K562 (cell line): Measurements from ENCODE around the gene SLC22A1. TPM values are rescaled to one million over a fixed set of nuclear protein-coding genes. Genes with fewer than 3 reads are reported as not detected.

ENCODE experiments used
- ATAC-seq: fragments of 200-7000 bp; cut with Tn5 transposase; 3 replicates; pipeline ENCODE4 v1.9.1; 2020; ENCODE audit warnings: moderate library complexity
- BruUV-seq: library from RNA; stranded (reverse); fragments of 400-500 nt; replicated peaks from 2 replicates; lab custom pipeline; 2021; lab: Mats Ljungman, UMichigan
- CTCF ChIA-PET: fragments of 300-600 bp; formaldehyde crosslinking; extraction: SDS; loops from one replicate; lab custom pipeline; 2021; ENCODE audit warnings: low intra/inter-chr PET ratio; lab: Yijun Ruan, JAX
- POLR2A ChIA-PET: fragments of 300-600, 350-650 bp; sonication (Branson Sonifier 250); formaldehyde crosslinking; extraction: SDS; loops from one replicate; lab custom pipeline; 2021; ENCODE audit warnings: antibody characterized with exemption, inconsistent platforms; lab: Yijun Ruan, JAX
- DNase-seq, 4 experiments: peaks; one replicate each; pipeline versions ENCODE4 v3.0.0 to v3.0.0-alpha.2; 2011 to 2018; ENCODE audit warnings: low spot score in 3 of 4, mixed read lengths in 3 of 4; ENCODE audit errors: extremely low read depth in 1 of 4
- FAIRE-seq: peaks from 2 replicates; lab custom pipeline; 2011; peaks lifted over from hg19 to GRCh38; lab: Jason Lieb, UNC
- H2AFZ ChIP-seq: 2 replicates; pipeline ENCODE4 v1.6.0; 2011; ENCODE audit warnings: low read depth, low read length, control low read depth, inconsistent platforms
- H3K27ac ChIP-seq: fragments of 200-600 bp; 3 replicates; pipeline ENCODE4 v1.8.0; 2011; ENCODE audit warnings: low read depth, mild to moderate bottlenecking, control low read depth, inconsistent platforms, low read length, moderate library complexity, mixed read lengths; ENCODE audit errors: extremely low read depth
- H3K27me3 ChIP-seq, 2 experiments: fragments of 300-600 bp in 1 of 2; 2 replicates in 1 of 2; 3 replicates in 1 of 2; pipeline versions ENCODE4 v1.6.0 to v1.8.0; 2011; ENCODE audit warnings: inconsistent platforms in 2 of 2, low read length in 2 of 2, mild to moderate bottlenecking in 1 of 2, mixed read lengths in 1 of 2, moderate library complexity in 1 of 2; ENCODE audit not compliant: control insufficient read depth in 2 of 2, insufficient read depth in 2 of 2
- H3K36me3 ChIP-seq: fragments of 300-600 bp; 3 replicates; pipeline ENCODE4 v1.8.0; 2011; ENCODE audit warnings: mild to moderate bottlenecking, low read length, inconsistent platforms; ENCODE audit not compliant: control insufficient read depth, insufficient read depth
- H3K4me1 ChIP-seq, 2 experiments: fragments of 200-600 bp in 1 of 2; replicated peaks in 1 of 2; 2 replicates in 1 of 2; 3 replicates in 1 of 2; pipeline versions ENCODE4 v1.5.1 to v1.8.0; 2011; ENCODE audit warnings: inconsistent platforms in 2 of 2, low read length in 2 of 2, mild to moderate bottlenecking in 1 of 2, mixed read lengths in 1 of 2, moderate library complexity in 1 of 2; ENCODE audit not compliant: control insufficient read depth in 2 of 2, insufficient read depth in 2 of 2
- H3K4me2 ChIP-seq: 2 replicates; pipeline ENCODE4 v1.6.1; 2011; ENCODE audit warnings: low read length, control low read depth, inconsistent platforms, mixed read lengths; ENCODE audit not compliant: insufficient read depth
- H3K4me3 ChIP-seq: fragments of 200-600 bp; sonication (generic), shearing (Covaris generic); 2 replicates; pipeline ENCODE4 v1.5.1; 2016; ENCODE audit warnings: control low read depth, inconsistent platforms
- H3K79me2 ChIP-seq: fragments of 200-600 bp; 3 replicates; pipeline ENCODE4 v1.8.0; 2011; ENCODE audit warnings: low read length, inconsistent platforms; ENCODE audit not compliant: control insufficient read depth, insufficient read depth
- H3K9ac ChIP-seq, 2 experiments: 2 replicates each; pipeline versions ENCODE4 v1.6.0 to v1.6.1; 2011; ENCODE audit warnings: low read depth in 2 of 2, low read length in 2 of 2, control low read depth in 1 of 2, inconsistent platforms in 1 of 2, mild to moderate bottlenecking in 1 of 2, mixed read lengths in 1 of 2; ENCODE audit not compliant: insufficient read depth in 1 of 2
- H3K9me1 ChIP-seq: one replicate; pipeline ENCODE4 v1.6.0; 2011; ENCODE audit warnings: inconsistent platforms, mild to moderate bottlenecking, low read length, moderate library complexity; ENCODE audit not compliant: control insufficient read depth, insufficient read depth
- H3K9me3 ChIP-seq: replicated peaks from 2 replicates; pipeline ENCODE4 v1.5.1; 2011; ENCODE audit warnings: low read depth, low read length, inconsistent platforms; ENCODE audit not compliant: control insufficient read depth, insufficient read depth
- H4K20me1 ChIP-seq: replicated peaks from 2 replicates; pipeline ENCODE4 v1.6.1; 2011; ENCODE audit warnings: low read length, inconsistent platforms, mixed read lengths; ENCODE audit not compliant: control insufficient read depth, insufficient read depth
- BRCA1 ChIP-seq, 2 experiments: fragments of 450-650 bp in 1 of 2; sonication (generic) in 1 of 2; formaldehyde crosslinking in 1 of 2; IDR thresholded peaks; 2 replicates each; pipeline versions ENCODE4 v1.5.0 to v1.6.1; 2017 to 2020; ENCODE audit warnings: mild to moderate bottlenecking in 1 of 2, missing genetic modification reagents in 1 of 2
- CEBPG ChIP-seq, 3 experiments: fragments of 200-800 bp in 1 of 3; sonication (Bioruptor generic) in 1 of 3; sonication (generic) in 1 of 3; formaldehyde crosslinking in 1 of 3; IDR thresholded peaks in 2 of 3; conservative IDR thresholded peaks in 1 of 3; 2 replicates each; pipeline versions ENCODE4 v1.6.1 to v1.8.0; 2016 to 2022; ENCODE audit warnings: missing compliant biosample characterization in 2 of 3, missing genetic modification characterization in 2 of 3, mild to moderate bottlenecking in 1 of 3, missing genetic modification reagents in 1 of 3
- CXXC5 ChIP-seq: fragments of 250-450 bp; sonication (Bioruptor Pico); IDR thresholded peaks from 2 replicates; pipeline ENCODE4 v1.8.0; 2022; ENCODE audit warnings: inconsistent platforms, mild to moderate bottlenecking, moderate library complexity
- MEIS2 ChIP-seq: fragments of 450-650 bp; IDR thresholded peaks from 2 replicates; pipeline ENCODE4 v1.6.1; 2014; ENCODE audit warnings: mild to moderate bottlenecking; ENCODE audit not compliant: partially characterized antibody
- PCBP1 ChIP-seq: fragments of 200-400 bp; formaldehyde crosslinking; IDR thresholded peaks from 2 replicates; pipeline ENCODE4 v1.6.1; 2018; ENCODE audit warnings: mild to moderate bottlenecking, low read depth, low read length; ENCODE audit not compliant: poor library complexity, severe bottlenecking
- SAFB2 ChIP-seq: fragments of 200-400 bp; formaldehyde crosslinking; IDR thresholded peaks from 2 replicates; pipeline ENCODE4 v1.6.1; 2018; ENCODE audit warnings: borderline replicate concordance, low read length, low read depth, moderate library complexity; ENCODE audit not compliant: severe bottlenecking
- SAP30 ChIP-seq: fragments of 200-600 bp; sonication (generic); IDR thresholded peaks from 2 replicates; pipeline ENCODE4 v1.6.1; 2012; ENCODE audit warnings: borderline replicate concordance, low read depth, mild to moderate bottlenecking, moderate library complexity, low read length, control low read depth, inconsistent platforms; ENCODE audit not compliant: insufficient read depth, poor library complexity, severe bottlenecking
- WGBS: fragments of 100-300 bp; shearing (Covaris generic); methylation state at CpG from one replicate; pipeline ENCODE4 v1.1.6; 2016; ENCODE audit warnings: low coverage, mixed read lengths; ENCODE audit not compliant: insufficient coverage; ENCODE audit errors: missing lambda C conversion rate; 5-methylcytosine and 5-hydroxymethylcytosine counted together
- in situ Hi-C: fragments of 300-500 bp; cut with MboI; formaldehyde crosslinking; loops from 4 replicates; pipeline ENCODE4 v1.15.0; 2018; ENCODE audit warnings: inconsistent platforms, mixed read lengths
- intact Hi-C: fragments of 100-400 bp; cut with micrococcal nuclease; formaldehyde crosslinking; loops from 2 replicates; pipeline ENCODE4 v1.14.2; 2022
- polyA plus RNA-seq, 8 experiments: library from polyadenylated mRNA; depleted of rRNA in 4 of 8; stranded (reverse) in 5 of 8; unstranded in 3 of 8; fragments of >200 nt; fragmentation: Nextera tagmentation in 2 of 8; fragmentation: Illumina TruSeq in 1 of 8; extraction: Ambion mirVana in 2 of 8; extraction: Trizol in 1 of 8; gene quantifications; 2 replicates each; pipeline versions ENCODE4 v1.2.1 to v1.2.3, GENCODE V29; 2011 to 2014; ENCODE audit warnings: inconsistent platforms in 1 of 8, missing spikeins in 1 of 8
- total RNA-seq, 7 experiments: library from RNA; depleted of rRNA in 6 of 7; stranded (reverse); fragments of >200 nt in 6 of 7; fragmentation: Illumina TruSeq in 2 of 7; extraction: Trizol in 2 of 7; gene quantifications; 2 replicates each; pipeline versions ENCODE4 v1.2.1 to v1.2.3, GENCODE V29; 2011 to 2021; ENCODE audit warnings: low replicate concordance in 1 of 7
- TF ChIP-seq, protein P1 (sequence below): fragments of 450-650 bp; IDR thresholded peaks from 2 replicates; pipeline ENCODE4 v1.6.1; 2017; ENCODE audit warnings: antibody characterized with exemption, mild to moderate bottlenecking
- TF ChIP-seq, protein P2 (sequence below): fragments of 250-450 bp; sonication (Bioruptor Pico); IDR thresholded peaks from 2 replicates; pipeline ENCODE4 v1.6.1; 2021; ENCODE audit warnings: mild to moderate bottlenecking

The SLC22A1 gene
- total and polyA plus RNA-seq, 9 of the 15 experiments (the other 6 are each of a cell fraction or from before 2014, with no cell fraction given): 0.11 to 0.60 (median 0.26) TPM; not detected in 4

DNA sequence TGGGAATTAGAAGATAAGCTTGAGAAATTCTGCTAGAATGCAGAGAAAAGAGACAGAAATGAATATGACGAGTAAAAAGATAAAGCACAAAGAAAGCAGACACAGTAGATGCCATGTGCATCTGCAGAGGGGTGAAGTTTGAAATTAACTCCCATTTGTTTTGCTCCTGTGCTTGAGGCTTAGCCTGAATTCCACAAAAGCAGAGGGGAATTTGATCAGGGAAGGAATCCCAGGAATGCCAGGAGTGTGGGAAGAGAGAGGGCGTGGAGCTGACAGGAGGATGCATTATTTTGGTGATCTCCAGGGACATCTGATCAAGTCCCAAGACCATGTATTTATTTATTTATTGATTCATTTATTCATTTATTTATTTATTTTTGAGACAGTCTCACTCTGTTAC lies 55.6 kb downstream of the SLC22A1 start (continued):
- TF ChIP-seq, protein P1, sequence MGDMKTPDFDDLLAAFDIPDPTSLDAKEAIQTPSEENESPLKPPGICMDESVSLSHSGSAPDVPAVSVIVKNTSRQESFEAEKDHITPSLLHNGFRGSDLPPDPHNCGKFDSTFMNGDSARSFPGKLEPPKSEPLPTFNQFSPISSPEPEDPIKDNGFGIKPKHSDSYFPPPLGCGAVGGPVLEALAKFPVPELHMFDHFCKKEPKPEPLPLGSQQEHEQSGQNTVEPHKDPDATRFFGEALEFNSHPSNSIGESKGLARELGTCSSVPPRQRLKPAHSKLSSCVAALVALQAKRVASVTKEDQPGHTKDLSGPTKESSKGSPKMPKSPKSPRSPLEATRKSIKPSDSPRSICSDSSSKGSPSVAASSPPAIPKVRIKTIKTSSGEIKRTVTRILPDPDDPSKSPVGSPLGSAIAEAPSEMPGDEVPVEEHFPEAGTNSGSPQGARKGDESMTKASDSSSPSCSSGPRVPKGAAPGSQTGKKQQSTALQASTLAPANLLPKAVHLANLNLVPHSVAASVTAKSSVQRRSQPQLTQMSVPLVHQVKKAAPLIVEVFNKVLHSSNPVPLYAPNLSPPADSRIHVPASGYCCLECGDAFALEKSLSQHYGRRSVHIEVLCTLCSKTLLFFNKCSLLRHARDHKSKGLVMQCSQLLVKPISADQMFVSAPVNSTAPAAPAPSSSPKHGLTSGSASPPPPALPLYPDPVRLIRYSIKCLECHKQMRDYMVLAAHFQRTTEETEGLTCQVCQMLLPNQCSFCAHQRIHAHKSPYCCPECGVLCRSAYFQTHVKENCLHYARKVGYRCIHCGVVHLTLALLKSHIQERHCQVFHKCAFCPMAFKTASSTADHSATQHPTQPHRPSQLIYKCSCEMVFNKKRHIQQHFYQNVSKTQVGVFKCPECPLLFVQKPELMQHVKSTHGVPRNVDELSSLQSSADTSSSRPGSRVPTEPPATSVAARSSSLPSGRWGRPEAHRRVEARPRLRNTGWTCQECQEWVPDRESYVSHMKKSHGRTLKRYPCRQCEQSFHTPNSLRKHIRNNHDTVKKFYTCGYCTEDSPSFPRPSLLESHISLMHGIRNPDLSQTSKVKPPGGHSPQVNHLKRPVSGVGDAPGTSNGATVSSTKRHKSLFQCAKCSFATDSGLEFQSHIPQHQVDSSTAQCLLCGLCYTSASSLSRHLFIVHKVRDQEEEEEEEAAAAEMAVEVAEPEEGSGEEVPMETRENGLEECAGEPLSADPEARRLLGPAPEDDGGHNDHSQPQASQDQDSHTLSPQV: no peak
- TF ChIP-seq SAP30 (no peak), PCBP1 (no peak), CEBPG (CRISPR knock-in tag; IDR thresholded peaks at IDR 0.05) (no peak), CEBPG (tag; conservative IDR thresholded peaks at IDR 0.05 in 1 of 2, IDR thresholded peaks at IDR 0.05 in 1 of 2) (no peak)

DNA sequence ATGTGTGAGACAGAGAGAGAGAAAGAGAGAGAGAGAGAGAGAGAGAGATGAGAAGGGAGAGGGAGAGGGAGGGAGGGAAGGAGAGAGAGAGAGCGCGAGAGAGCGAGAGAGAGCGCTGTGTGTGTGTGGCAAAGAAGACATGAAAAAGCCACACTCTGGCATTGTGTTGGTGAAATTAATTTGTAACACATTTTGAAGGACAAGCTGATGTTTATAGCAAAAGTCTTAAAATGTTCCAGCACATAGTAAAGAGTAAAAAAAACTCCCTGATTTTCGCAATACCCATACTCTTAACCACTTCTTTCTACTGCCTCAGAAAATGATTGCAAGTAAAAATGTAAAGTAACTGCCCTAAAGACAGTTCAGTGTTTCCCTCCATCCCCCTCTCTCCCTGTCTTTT lies 56.7 kb downstream of the SLC22A1 start:
- CTCF ChIA-PET: no interaction called here
- no peaks in the 10 kb centered on the region for H3K36me3 ChIP-seq
- H2AFZ ChIP-seq: no peak overlapping the region
- H3K9me3 ChIP-seq: no peaks in the 10 kb centered on the region
- POLR2A ChIA-PET: no interaction called here
- H3K4me3 ChIP-seq: no peak overlapping the region
- TF ChIP-seq SAFB2 (no peak), BRCA1 (IDR thresholded peaks at IDR 0.05) (no peak), BRCA1 (CRISPR knock-in tag; IDR thresholded peaks at IDR 0.05) (no peak), CXXC5 (CRISPR knock-in tag) (no peak), MEIS2 (no peak)
- TF ChIP-seq, protein P2, sequence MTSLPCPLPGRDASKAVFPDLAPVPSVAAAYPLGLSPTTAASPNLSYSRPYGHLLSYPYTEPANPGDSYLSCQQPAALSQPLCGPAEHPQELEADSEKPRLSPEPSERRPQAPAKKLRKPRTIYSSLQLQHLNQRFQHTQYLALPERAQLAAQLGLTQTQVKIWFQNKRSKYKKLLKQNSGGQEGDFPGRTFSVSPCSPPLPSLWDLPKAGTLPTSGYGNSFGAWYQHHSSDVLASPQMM (CRISPR knock-in tag): no peak
- FAIRE-seq: no peak
- intact Hi-C loops (no loop called here), in situ Hi-C loops (no loop called here)
- H3K9ac ChIP-seq: no peak overlapping the region
- no peak for DNase-seq
- ATAC-seq: no peak
- H4K20me1 ChIP-seq: no peaks in the 10 kb centered on the region
- H3K27me3 ChIP-seq: peaks cover 0 to 3% of the 10 kb centered on the region in 2 experiments; a peak in 1 of 5 replicates
- H3K27ac ChIP-seq: no peak overlapping the region
- H3K4me2 ChIP-seq: no peak overlapping the region
- 2% methylated on average over 5 of the region's 5 CpGs for WGBS
- no peaks in the 10 kb centered on the region for H3K4me1 ChIP-seq
- H3K79me2 ChIP-seq: no peaks in the 10 kb centered on the region
- no peaks in the 10 kb centered on the region for H3K9me1 ChIP-seq
- no TSS peak for BruUV-seq
